Mesenchymal stem cell (in vitro differentiated cells and primary cell): ENCODE measurements around the gene CSTPP1.

Source experiments
- DNase-seq: peaks from one replicate; pipeline ENCODE4 v3.0.0-alpha.2; 2013
- H2AFZ ChIP-seq: one replicate; pipeline ENCODE4 v1.6.1; 2013; ENCODE audit warnings: low read depth, mild to moderate bottlenecking, control low read depth, inconsistent platforms, low read length, moderate library complexity
- H2AK5ac ChIP-seq: 2 replicates; pipeline ENCODE4 v1.6.1; 2013; ENCODE audit warnings: low read length, moderate library complexity, mild to moderate bottlenecking, inconsistent platforms; ENCODE audit not compliant: severe bottlenecking
- H2BK120ac ChIP-seq: one replicate; pipeline ENCODE4 v1.6.1; 2013; ENCODE audit warnings: low read depth, mild to moderate bottlenecking, inconsistent platforms, low read length, moderate library complexity
- H2BK12ac ChIP-seq, 2 experiments: one replicate each; pipeline ENCODE4 v1.6.1; 2013; ENCODE audit warnings: inconsistent platforms in 2 of 2, low read length in 2 of 2, mild to moderate bottlenecking in 2 of 2, moderate library complexity in 2 of 2, control low read depth in 1 of 2
- H2BK15ac ChIP-seq: one replicate; pipeline ENCODE4 v1.6.1; 2013; ENCODE audit warnings: mild to moderate bottlenecking, low read depth, inconsistent platforms; ENCODE audit not compliant: poor library complexity, severe bottlenecking
- H2BK5ac ChIP-seq: 2 replicates; pipeline ENCODE4 v1.6.1; 2013; ENCODE audit warnings: low read depth, mild to moderate bottlenecking, low read length, control low read depth, inconsistent platforms; ENCODE audit not compliant: poor library complexity, severe bottlenecking
- H3K14ac ChIP-seq, 2 experiments: one replicate each; pipeline ENCODE4 v1.6.1; 2013; ENCODE audit warnings: inconsistent platforms in 2 of 2, low read length in 2 of 2, control low read depth in 1 of 2, mild to moderate bottlenecking in 1 of 2, moderate library complexity in 1 of 2
- H3K18ac ChIP-seq, 2 experiments: one replicate each; pipeline ENCODE4 v1.6.1; 2013; ENCODE audit warnings: inconsistent platforms in 2 of 2, low read length in 2 of 2, control low read depth in 1 of 2, low read depth in 1 of 2, mild to moderate bottlenecking in 1 of 2
- H3K23ac ChIP-seq, 2 experiments: one replicate each; pipeline ENCODE4 v1.6.1; 2013; ENCODE audit warnings: inconsistent platforms in 2 of 2, low read length in 2 of 2, mild to moderate bottlenecking in 2 of 2, moderate library complexity in 2 of 2, control low read depth in 1 of 2
- H3K27ac ChIP-seq: 2 replicates; pipeline ENCODE4 v1.5.1; 2013; ENCODE audit warnings: mild to moderate bottlenecking, moderate library complexity, low read length, control low read depth, inconsistent platforms; ENCODE audit not compliant: poor library complexity, severe bottlenecking
- H3K27me3 ChIP-seq, 2 experiments: 2 replicates each; pipeline versions ENCODE4 v1.6.1 to v1.7.0; 2013; ENCODE audit warnings: low read length in 2 of 2, mild to moderate bottlenecking in 2 of 2, moderate library complexity in 2 of 2, control low read depth in 1 of 2, inconsistent platforms in 1 of 2; ENCODE audit not compliant: control insufficient read depth in 1 of 2, insufficient read depth in 1 of 2
- H3K36me3 ChIP-seq, 2 experiments: 2 replicates each; pipeline versions ENCODE4 v1.6.1 to v1.7.0; 2013; ENCODE audit warnings: low read length in 2 of 2, control low read depth in 1 of 2, inconsistent platforms in 1 of 2, low read depth in 1 of 2, mild to moderate bottlenecking in 1 of 2; ENCODE audit not compliant: insufficient read depth in 2 of 2, control insufficient read depth in 1 of 2
- H3K4ac ChIP-seq, 2 experiments: one replicate each; pipeline ENCODE4 v1.6.1; 2013; ENCODE audit warnings: inconsistent platforms in 2 of 2, low read length in 2 of 2, mild to moderate bottlenecking in 2 of 2, moderate library complexity in 2 of 2, control low read depth in 1 of 2, low read depth in 1 of 2
- H3K4me1 ChIP-seq: 2 replicates; pipeline ENCODE4 v1.6.1; 2013; ENCODE audit warnings: low read depth, low read length, control low read depth; ENCODE audit not compliant: control insufficient read depth, insufficient read depth
- H3K4me2 ChIP-seq: 2 replicates; pipeline ENCODE4 v1.6.1; 2013; ENCODE audit warnings: low read length, mild to moderate bottlenecking, inconsistent platforms; ENCODE audit not compliant: poor library complexity, severe bottlenecking
- H3K4me3 ChIP-seq, 2 experiments: 2 replicates each; pipeline versions ENCODE4 v1.5.1 to v1.7.0; 2013; ENCODE audit warnings: low read length in 2 of 2, mild to moderate bottlenecking in 2 of 2, control low read depth in 1 of 2, low read depth in 1 of 2; ENCODE audit not compliant: insufficient read depth in 1 of 2
- H3K79me1 ChIP-seq: replicated peaks from 2 replicates; pipeline ENCODE4 v1.6.1; 2013; ENCODE audit warnings: mild to moderate bottlenecking, control low read depth, low read length, inconsistent platforms; ENCODE audit not compliant: poor library complexity, severe bottlenecking
- H3K9ac ChIP-seq: 2 replicates; pipeline ENCODE4 v1.7.0; 2013; ENCODE audit warnings: mild to moderate bottlenecking, low read length, moderate library complexity
- H3K9me3 ChIP-seq: 2 replicates; pipeline ENCODE4 v1.7.0; 2013; ENCODE audit warnings: mild to moderate bottlenecking, low read length; ENCODE audit not compliant: control insufficient read depth
- H4K8ac ChIP-seq: one replicate; pipeline ENCODE4 v1.6.1; 2013; ENCODE audit warnings: inconsistent platforms, mild to moderate bottlenecking, low read length, moderate library complexity
- H4K91ac ChIP-seq: one replicate; pipeline ENCODE4 v1.6.1; 2013; ENCODE audit warnings: mild to moderate bottlenecking, low read length, inconsistent platforms
- WGBS: methylation state at CpG from one replicate; pipeline ENCODE4 v1.1.7; 2013; ENCODE audit warnings: mixed read lengths; 5-methylcytosine and 5-hydroxymethylcytosine counted together

Gene CSTPP1

DNA sequence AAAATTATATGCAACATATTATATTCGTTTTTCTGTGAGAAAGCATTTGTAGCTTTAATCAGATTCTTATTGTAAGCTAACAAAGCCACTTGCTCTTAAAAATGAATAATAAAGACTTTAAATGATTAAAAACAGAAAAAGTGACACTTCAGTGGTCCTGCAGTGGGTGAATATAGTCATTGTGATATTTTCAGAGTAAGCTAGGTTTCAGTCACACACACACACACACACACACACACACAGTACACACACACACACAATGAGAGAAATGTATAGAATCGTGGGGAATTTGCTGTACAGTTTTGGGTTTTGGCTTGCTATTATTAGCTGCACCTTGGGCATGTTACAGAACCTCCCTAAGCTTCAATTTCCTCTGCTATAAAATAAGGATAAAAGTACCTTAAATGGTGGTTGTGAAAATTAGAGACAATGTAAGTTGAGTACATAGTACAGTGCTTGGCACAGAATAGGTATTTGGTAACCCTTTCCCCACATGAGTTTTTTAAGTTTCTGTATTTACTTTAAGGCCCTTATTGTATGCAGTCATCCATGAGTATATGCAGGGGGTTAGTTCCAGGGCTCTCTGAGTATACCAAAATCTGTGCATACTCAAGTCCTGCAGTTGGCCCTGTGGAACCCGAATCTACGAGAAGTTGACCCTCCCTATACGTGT lies 39.8 kb downstream of the CSTPP1 start:
- Histone ChIP-seq H4K91ac (no peak overlapping the region), H2AFZ (no peak overlapping the region), H3K27ac (no peak overlapping the region), H2BK15ac (no peak overlapping the region), H2BK120ac (no peak overlapping the region), H2BK12ac (no peak overlapping the region), H3K27me3 (no peaks in the 10 kb centered on the region), H3K9me3 (no peaks in the 10 kb centered on the region), H3K36me3 (peaks cover 0 to 4% of the 10 kb centered on the region in 2 experiments), H3K4me2 (no peak overlapping the region), H3K79me1 (peaks cover 17% of the 10 kb centered on the region), H3K14ac (no peak overlapping the region), H3K18ac (no peak overlapping the region), H3K4ac (no peak overlapping the region), H3K4me1 (peaks cover 2% of the 10 kb centered on the region), H3K9ac (no peak overlapping the region), H3K23ac (no peak overlapping the region), H2BK5ac (no peak overlapping the region), H3K4me3 (no peak overlapping the region), H2AK5ac (no peak overlapping the region), H4K8ac (no peak overlapping the region)
- WGBS = 99% methylated on average over 3 of the region's 5 CpGs
- DNase-seq = no peak

DNA sequence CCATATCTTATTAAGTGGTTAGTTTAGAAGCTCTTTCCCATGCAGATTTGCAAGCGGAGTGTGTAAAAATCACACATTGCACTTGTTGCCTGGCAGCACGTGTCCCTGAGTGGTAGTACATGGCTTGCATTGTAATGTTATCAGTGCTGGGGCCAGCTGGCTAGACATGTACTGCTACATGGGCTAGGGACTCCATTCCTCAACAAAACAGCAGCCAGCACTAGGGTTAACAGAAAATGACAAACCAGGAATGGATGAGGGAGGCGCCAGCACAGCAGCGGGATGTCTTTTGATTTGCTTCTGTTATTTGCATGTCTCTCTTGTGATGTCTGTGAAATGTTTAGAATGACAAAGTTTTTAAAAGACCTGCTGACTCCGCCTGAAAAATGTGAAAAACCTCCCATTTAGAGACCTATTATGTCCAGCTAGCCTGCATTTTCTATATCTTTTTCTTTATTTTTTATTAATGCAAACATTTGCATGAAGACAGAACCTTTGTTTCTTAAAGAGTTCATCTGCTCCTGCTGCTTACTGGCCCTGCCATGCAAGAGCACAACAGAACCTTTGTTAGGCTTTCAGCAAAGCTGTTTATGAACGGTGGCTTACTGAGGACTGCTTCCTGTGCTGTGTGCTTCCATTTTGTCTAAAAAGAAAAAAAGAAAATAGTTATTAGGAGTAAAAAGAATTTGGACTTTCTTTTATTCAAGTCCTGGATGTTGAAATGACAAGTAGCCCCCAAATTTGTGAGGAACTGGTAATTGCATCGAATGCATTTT lies 40.7 kb downstream of the CSTPP1 start:
- Histone ChIP-seq H3K4me3 (no peak overlapping the region), H4K91ac (no peak overlapping the region), H3K18ac (peak overlapping the region; percentile 38 to 87), H4K8ac (no peak overlapping the region), H3K27ac (no peak overlapping the region), H3K23ac (no peak overlapping the region), H2AK5ac (no peak overlapping the region), H2BK15ac (no peak overlapping the region), H3K4me2 (no peak overlapping the region), H3K36me3 (peaks cover 0 to 4% of the 10 kb centered on the region in 2 experiments), H3K27me3 (no peaks in the 10 kb centered on the region), H3K4me1 (peaks cover 2% of the 10 kb centered on the region), H2BK12ac (peak overlapping the region in 1 of 2 experiments; percentile 89), H2AFZ (no peak overlapping the region), H2BK5ac (no peak overlapping the region), H3K14ac (no peak overlapping the region), H3K79me1 (peaks cover 13% of the 10 kb centered on the region), H3K9ac (no peak overlapping the region), H3K9me3 (no peaks in the 10 kb centered on the region), H3K4ac (no peak overlapping the region), H2BK120ac (no peak overlapping the region)
- 41% methylated on average over 7 of the region's 7 CpGs for WGBS
- DNase-seq = peak; percentile 42

DNA sequence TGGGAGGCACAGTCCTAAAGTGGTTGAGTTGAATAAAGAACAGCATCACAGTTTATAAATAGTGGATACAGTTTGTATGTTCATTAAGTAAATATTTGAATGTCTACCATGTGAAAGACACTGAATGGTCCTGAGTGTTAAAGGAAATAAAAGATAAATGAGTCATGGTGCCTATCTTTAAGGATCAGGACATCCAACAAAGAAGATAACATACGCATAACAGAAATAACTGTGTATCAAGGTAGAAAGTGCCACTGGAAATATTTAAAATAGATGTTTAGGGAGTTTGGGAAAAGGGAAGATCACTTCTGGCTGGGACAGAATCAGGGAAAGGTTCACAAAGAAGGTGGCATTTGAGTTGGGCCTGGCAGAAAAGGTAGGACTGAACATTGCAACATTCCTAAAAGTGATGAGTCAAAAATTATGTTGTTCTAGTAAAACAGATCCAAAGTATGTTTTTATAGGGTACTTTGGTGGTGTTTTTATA lies 41.5 kb downstream of the CSTPP1 start:
- H3K4me1 ChIP-seq = peaks cover 2% of the 10 kb centered on the region
- no peak overlapping the region for H3K14ac ChIP-seq
- H2AFZ ChIP-seq = no peak overlapping the region
- no peak overlapping the region for H2BK12ac ChIP-seq
- peak overlapping the region; percentile 37 for H4K8ac ChIP-seq
- H2BK5ac ChIP-seq = no peak overlapping the region
- no peak overlapping the region for H2BK15ac ChIP-seq
- H2AK5ac ChIP-seq = no peak overlapping the region
- no peak overlapping the region for H3K9ac ChIP-seq
- DNase-seq = peak; percentile 61
- no peak overlapping the region for H3K4me3 ChIP-seq
- peaks cover 0 to 4% of the 10 kb centered on the region in 2 experiments for H3K36me3 ChIP-seq
- H3K4me2 ChIP-seq = no peak overlapping the region
- H3K27me3 ChIP-seq = no peaks in the 10 kb centered on the region
- no peak overlapping the region for H3K18ac ChIP-seq
- H2BK120ac ChIP-seq = no peak overlapping the region
- H4K91ac ChIP-seq = no peak overlapping the region
- WGBS = 54% methylated on average over 1 of the region's 1 CpG
- no peak overlapping the region for H3K27ac ChIP-seq
- H3K4ac ChIP-seq = no peak overlapping the region
- no peaks in the 10 kb centered on the region for H3K9me3 ChIP-seq
- no peak overlapping the region for H3K23ac ChIP-seq
- H3K79me1 ChIP-seq = peaks cover 11% of the 10 kb centered on the region

DNA sequence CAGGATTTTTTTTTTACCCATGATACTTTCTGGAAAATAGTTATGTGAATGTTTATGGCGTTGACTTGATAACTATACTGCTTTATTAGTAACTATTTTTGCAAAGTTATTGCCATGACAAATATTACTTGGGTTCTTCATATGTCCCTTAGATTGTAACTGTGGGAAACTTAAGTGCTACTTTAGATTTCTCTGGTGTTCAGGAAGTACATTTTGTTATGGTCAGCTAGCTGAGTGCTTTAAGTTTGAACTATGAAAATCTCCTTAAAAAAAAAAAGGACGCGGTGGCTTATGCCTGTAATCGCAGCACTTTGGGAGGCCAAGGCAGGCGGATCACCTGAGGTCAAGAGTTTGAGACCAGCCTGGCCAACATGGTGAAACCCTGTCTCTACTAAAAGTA lies 42.8 kb downstream of the CSTPP1 start:
- Histone ChIP-seq H2BK120ac (no peak overlapping the region), H3K23ac (no peak overlapping the region), H3K4me1 (peaks cover 2% of the 10 kb centered on the region), H3K9ac (no peak overlapping the region), H2AK5ac (no peak overlapping the region), H3K4me3 (no peak overlapping the region), H3K27me3 (no peaks in the 10 kb centered on the region), H3K18ac (no peak overlapping the region), H2AFZ (no peak overlapping the region), H3K4ac (no peak overlapping the region), H3K9me3 (no peaks in the 10 kb centered on the region), H3K27ac (no peak overlapping the region), H3K4me2 (no peak overlapping the region), H3K79me1 (peaks cover 15% of the 10 kb centered on the region), H2BK5ac (no peak overlapping the region), H3K14ac (no peak overlapping the region), H2BK15ac (no peak overlapping the region), H4K91ac (no peak overlapping the region), H3K36me3 (no peaks in the 10 kb centered on the region), H4K8ac (no peak overlapping the region), H2BK12ac (no peak overlapping the region)
- DNase-seq = no peak
- 88% methylated on average over 4 of the region's 5 CpGs for WGBS
